Measurements from ENCODE around the gene ACACA. TPM values are rescaled to one million over a fixed set of nuclear protein-coding genes. Genes with fewer than 3 reads are reported as not detected.

Gene ACACA
- total and polyA plus RNA-seq, 9 of the 15 experiments (the other 6 are each of a cell fraction or from before 2014, with no cell fraction given) = 35.9 to 135 (median 88.4) TPM

DNA sequence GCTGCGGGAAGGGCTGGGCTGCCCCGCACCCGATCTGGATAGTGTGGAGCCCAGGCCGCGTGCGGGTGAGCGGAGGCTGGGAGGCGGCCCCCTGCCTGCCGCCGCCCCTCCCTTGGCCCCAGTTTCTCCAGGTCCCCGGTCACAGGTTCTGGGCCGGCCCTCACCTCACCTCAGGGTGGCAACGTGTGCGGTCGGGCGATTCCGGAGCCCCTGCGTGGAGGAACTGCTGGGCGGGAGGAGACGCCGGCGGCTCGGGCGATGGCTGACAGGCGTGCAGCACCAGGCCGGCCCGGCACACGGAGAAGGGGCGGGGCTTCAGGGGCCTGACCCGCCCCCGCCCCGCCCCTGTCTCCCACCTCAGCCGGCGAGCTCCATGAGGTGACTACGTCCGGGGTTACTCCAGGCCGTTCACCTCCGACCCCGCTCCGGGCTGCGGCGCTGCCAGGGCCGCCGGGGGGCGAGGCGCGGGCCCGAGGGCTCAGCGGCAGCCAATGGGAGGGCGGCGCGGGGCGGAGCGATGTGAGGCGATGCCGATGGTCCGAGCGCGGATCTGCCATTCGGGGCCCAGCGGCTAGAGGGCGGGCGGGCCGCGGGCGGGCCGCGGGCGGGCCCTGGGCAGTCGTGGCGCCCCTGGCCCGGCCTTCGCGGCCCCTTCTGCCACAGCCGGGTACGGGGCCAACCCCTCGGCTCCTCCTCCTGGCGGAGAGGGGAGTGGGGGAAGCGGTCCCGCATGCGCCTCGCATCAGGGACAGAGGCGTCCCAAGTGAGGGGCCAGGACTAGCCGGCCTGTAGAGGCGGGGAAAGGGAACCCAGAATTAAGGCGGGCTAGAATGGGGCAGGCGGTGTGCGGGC, 47.6 kb downstream of the ACACA start (continued):
- TF ChIP-seq, protein P1, sequence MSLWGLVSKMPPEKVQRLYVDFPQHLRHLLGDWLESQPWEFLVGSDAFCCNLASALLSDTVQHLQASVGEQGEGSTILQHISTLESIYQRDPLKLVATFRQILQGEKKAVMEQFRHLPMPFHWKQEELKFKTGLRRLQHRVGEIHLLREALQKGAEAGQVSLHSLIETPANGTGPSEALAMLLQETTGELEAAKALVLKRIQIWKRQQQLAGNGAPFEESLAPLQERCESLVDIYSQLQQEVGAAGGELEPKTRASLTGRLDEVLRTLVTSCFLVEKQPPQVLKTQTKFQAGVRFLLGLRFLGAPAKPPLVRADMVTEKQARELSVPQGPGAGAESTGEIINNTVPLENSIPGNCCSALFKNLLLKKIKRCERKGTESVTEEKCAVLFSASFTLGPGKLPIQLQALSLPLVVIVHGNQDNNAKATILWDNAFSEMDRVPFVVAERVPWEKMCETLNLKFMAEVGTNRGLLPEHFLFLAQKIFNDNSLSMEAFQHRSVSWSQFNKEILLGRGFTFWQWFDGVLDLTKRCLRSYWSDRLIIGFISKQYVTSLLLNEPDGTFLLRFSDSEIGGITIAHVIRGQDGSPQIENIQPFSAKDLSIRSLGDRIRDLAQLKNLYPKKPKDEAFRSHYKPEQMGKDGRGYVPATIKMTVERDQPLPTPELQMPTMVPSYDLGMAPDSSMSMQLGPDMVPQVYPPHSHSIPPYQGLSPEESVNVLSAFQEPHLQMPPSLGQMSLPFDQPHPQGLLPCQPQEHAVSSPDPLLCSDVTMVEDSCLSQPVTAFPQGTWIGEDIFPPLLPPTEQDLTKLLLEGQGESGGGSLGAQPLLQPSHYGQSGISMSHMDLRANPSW (CRISPR knock-in tag; IDR thresholded peaks at IDR 0.05) = no peak
- TF ChIP-seq, protein P2, sequence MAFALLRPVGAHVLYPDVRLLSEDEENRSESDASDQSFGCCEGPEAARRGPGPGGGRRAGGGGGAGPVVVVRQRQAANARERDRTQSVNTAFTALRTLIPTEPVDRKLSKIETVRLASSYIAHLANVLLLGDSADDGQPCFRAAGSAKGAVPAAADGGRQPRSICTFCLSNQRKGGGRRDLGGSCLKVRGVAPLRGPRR (CRISPR knock-in tag; IDR thresholded peaks at IDR 0.05) = no peak
- TF ChIP-seq ZNF224 (CRISPR knock-in tag; IDR thresholded peaks at IDR 0.05) (no peak), KAT2B (IDR thresholded peaks at IDR 0.05; ENCODE audit: low read depth, low read length) (no peak), CBX1 (IDR thresholded peaks at IDR 0.05; ENCODE audit: low read depth) (0 out of 2 replicates have a peak, but pooled peaks have one; percentile 26), PHF21A (IDR thresholded peaks at IDR 0.05; ENCODE audit: borderline replicate concordance, low read depth) (no peak), MBD2 (IDR thresholded peaks at IDR 0.05; ENCODE audit: borderline replicate concordance, low read depth) (peak; percentile 36; the same call in 1 of the 2 replicates), ILF3 (IDR thresholded peaks at IDR 0.05; ENCODE audit: borderline replicate concordance) (no peak), RB1 (IDR thresholded peaks at IDR 0.05; ENCODE audit: low read depth) (peak; percentile 56; the same call in 1 of the 2 replicates), CC2D1A (IDR thresholded peaks at IDR 0.05) (no peak), GATAD2B (IDR thresholded peaks at IDR 0.05; ENCODE audit: borderline replicate concordance) (peak; percentile 75; the same call in 1 of the 2 replicates), NBN (IDR thresholded peaks at IDR 0.05; ENCODE audit: low read depth) (no peak), TGIF2 (CRISPR knock-in tag; IDR thresholded peaks at IDR 0.05) (no peak), HMGN3 (IDR thresholded peaks at IDR 0.05; ENCODE audit: borderline replicate concordance, extremely low read depth, insufficient read length, low read depth, low read length) (peak; percentile 94), TCFL5 (CRISPR knock-in tag; conservative IDR thresholded peaks at IDR 0.05) (no peak), ZNF134 (CRISPR knock-in tag; conservative IDR thresholded peaks at IDR 0.05) (no peak), ZBTB1 (CRISPR knock-in tag; IDR thresholded peaks at IDR 0.05; ENCODE audit: borderline replicate concordance, low read depth) (peak; percentile 83), ESRRA (IDR thresholded peaks at IDR 0.05; ENCODE audit: borderline replicate concordance, low read depth) (peak; percentile 81), ZNF146 (CRISPR knock-in tag; IDR thresholded peaks at IDR 0.05; ENCODE audit: unreplicated experiment) (peak; percentile 17), TARDBP (IDR thresholded peaks at IDR 0.05) (0 out of 2 replicates have a peak, but pooled peaks have one; percentile 17), PHF8 (IDR thresholded peaks at IDR 0.05; ENCODE audit: borderline replicate concordance, low read length) (peak; percentile 71; the same call in 1 of the 2 replicates)
- TF ChIP-seq, protein P3, sequence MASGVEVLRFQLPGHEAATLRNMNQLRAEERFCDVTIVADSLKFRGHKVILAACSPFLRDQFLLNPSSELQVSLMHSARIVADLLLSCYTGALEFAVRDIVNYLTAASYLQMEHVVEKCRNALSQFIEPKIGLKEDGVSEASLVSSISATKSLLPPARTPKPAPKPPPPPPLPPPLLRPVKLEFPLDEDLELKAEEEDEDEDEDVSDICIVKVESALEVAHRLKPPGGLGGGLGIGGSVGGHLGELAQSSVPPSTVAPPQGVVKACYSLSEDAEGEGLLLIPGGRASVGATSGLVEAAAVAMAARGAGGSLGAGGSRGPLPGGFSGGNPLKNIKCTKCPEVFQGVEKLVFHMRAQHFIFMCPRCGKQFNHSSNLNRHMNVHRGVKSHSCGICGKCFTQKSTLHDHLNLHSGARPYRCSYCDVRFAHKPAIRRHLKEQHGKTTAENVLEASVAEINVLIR (CRISPR knock-in tag; IDR thresholded peaks at IDR 0.05) = no peak
- TF ChIP-seq, protein P4, sequence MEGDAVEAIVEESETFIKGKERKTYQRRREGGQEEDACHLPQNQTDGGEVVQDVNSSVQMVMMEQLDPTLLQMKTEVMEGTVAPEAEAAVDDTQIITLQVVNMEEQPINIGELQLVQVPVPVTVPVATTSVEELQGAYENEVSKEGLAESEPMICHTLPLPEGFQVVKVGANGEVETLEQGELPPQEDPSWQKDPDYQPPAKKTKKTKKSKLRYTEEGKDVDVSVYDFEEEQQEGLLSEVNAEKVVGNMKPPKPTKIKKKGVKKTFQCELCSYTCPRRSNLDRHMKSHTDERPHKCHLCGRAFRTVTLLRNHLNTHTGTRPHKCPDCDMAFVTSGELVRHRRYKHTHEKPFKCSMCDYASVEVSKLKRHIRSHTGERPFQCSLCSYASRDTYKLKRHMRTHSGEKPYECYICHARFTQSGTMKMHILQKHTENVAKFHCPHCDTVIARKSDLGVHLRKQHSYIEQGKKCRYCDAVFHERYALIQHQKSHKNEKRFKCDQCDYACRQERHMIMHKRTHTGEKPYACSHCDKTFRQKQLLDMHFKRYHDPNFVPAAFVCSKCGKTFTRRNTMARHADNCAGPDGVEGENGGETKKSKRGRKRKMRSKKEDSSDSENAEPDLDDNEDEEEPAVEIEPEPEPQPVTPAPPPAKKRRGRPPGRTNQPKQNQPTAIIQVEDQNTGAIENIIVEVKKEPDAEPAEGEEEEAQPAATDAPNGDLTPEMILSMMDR (IDR thresholded peaks at IDR 0.05 in 2 of 3, conservative IDR thresholded peaks at IDR 0.05 in 1 of 3; ENCODE audit: insufficient read depth in 2 of 3, low read depth in 1 of 3, low read length in 3 of 3) = peak; percentile 12 to 49 (median 15); a peak in 2 of 6 replicates

Data from K562 (cell line).